Amniotic epithelial cell (primary cell): Measurements from ENCODE around the gene WDR88.
"Not testable (repeated sequence)": the region's sequence is repeated elsewhere in the genome, so short reads cannot be mapped to it uniquely, and the experiment has no call there.

Experiments used
- DNase-seq: peaks from one replicate; pipeline ENCODE4 v3.0.0-alpha.2; 2010; ENCODE audit warnings: low read depth

Gene WDR88

DNA sequence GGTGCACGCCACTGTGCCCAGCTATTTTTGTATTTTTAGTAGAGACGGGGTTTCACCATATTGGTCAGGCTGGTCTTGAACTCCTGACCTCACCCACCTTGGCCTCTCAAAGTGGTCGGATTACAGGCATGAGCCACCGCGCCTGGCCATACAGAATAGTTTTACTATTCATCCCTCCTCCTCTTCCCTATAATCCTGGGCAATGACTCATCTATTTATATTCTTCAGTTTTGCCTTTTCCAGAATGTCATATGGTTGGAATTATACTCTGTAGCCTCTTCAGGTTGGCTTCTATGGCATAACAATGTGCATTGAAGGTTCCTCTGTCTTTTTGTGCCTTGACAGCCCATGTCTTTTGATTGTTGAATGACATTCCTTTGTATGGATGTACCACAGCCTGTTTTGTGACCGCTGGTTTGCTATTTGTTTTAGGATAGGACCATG, 40.0 kb downstream of the WDR88 start:
- DNase-seq: peak; percentile 50

DNA sequence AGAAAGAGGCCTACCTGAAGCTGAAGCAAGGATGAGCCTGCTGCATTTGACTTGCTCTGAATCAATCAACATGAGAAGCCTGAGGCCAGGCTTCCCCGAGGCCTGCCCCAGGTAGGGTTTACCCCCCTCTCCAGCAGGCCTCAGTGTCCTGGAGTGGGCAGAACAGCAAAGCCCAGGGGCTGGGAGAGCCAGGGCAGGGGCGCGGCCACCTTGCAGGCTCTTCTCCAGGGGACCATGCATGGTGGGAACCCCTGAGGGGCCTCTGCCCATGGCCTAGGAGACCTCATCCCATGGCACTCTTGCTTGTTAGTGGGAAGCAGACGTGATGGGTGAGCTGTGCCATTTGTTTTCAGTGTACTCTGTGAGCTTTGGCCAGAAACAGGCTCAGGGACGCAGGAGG, 42.3 kb downstream of the WDR88 start:
- DNase-seq: no peak

- no peak for DNase-seq
These were observed 43.4 kb downstream of the WDR88 start for GRCh38 chr19:33175156-33175782.

DNA sequence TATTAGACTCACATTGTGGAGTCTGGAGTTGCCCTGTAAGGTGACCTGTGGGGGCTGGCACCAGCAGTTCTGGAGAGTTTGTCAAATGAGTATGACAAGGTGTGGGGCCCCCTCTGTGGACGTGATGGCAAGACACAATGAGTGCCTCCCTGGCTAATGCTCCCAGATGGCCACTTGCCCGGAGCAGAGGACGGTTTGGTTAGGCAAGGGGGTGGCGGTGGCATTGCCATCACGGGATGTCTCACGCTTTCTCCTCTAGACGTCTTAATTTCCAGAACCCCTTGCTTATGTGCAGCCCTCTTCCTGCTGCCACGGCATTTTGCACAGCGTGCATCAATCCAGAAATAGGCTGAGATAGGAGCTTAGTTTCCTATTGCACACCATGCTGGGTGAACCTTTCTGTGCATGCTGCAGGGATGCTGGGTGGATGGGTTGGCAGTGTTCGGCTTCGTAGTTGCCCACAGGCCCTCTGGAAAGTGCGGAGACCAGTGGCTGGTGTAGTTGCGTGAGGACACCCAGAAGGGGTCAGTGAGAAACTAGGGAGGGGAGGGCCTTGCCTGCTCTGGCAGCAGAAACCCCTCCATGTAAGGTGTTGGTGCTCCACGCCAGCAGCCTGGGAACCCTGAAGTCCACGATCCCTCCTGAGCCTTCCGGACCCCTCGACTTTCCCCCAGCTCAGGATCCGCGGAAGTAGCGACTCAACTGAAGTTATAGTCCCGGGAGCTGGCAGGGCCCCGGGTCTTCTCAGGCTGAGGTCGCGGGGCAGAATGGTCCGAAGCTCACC, 44.2 kb downstream of the WDR88 start:
- DNase-seq: peak; percentile 47

GRCh38 chr19:33176670-33177416, 44.9 kb downstream of the WDR88 start:
- DNase-seq: peak; percentile 98

- DNase-seq: no peak
These were observed 45.6 kb downstream of the WDR88 start for GRCh38 chr19:33177417-33177979.

DNA sequence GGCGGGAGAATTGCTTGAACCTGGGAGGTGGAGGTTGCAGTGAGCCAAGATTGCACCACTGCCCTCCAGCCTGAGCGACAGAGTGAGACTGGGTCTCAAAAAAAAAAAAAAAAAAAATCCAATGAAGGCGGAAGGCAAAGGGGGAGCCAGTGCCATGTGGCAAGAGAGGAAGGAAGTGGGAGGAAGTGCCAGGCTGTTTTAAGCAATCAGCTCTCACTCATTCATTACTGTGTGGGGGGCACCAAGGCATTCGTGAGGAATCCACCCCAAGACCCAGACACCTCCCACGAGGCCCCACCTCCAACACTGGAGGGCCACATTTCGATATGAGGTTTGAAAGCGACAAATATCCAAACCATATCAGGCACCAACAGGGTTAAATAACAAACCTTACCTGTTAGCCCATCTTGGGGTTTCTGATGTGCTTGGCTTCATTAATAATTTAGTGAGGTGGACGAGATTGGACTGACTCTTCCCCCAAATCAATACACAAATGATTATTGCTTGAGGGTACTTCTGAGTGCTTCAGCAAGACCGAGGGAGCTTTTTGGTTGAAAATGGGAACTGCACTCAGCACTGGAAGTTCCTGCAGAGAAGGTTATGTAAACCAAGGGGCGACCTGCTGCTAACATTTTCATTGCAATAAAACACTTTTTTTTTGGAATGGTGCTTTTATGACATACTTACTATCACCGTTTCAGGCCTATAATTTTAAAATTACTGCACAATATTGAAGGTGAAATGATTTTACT, 54.7 kb downstream of the WDR88 start:
- no peak for DNase-seq

- DNase-seq: no peak
These were observed 55.2 kb downstream of the WDR88 start for GRCh38 chr19:33187183-33187540.

DNA sequence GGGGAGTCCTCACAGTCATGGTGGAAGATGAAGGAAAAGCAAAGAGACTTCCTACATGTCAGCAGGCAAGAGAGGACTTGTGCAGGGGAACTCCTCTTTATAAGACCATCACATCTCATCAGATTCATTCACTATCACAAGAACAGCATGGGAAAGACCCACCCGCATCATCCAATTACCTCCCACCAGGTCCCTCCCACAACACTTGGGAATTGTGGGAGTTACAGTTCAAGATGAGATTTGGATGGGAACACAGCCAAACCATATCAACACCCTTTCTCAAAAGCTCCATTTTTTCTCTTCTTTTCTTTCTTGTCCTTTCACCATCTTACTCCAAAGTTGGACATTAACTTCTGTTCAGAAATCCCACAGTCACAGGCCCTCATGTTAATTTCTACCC, 57.5 kb downstream of the WDR88 start:
- no peak for DNase-seq

- not testable (repeated sequence) for DNase-seq
These were observed 59.2 kb downstream of the WDR88 start for GRCh38 chr19:33191092-33191491.

DNA sequence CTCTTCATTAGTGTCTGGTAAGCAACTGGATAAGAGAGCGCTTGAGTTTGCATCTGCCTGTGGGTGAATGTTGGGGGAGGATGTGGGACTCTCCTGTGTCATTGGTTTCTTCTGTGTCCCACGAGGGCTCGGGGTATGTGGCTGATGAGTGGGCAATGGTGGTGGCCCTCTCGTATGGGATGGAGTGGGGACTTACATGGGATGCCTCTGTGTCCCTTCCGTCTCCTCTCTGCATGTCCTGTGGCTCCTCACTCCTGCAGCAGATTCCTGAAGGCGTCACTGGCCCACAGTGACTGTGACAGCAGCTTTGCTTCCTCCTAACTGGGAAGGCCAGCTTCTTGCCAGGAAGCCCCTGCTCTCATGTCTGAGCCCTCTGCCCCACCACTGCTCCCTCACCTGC, 59.6 kb downstream of the WDR88 start:
- no peak for DNase-seq

DNA sequence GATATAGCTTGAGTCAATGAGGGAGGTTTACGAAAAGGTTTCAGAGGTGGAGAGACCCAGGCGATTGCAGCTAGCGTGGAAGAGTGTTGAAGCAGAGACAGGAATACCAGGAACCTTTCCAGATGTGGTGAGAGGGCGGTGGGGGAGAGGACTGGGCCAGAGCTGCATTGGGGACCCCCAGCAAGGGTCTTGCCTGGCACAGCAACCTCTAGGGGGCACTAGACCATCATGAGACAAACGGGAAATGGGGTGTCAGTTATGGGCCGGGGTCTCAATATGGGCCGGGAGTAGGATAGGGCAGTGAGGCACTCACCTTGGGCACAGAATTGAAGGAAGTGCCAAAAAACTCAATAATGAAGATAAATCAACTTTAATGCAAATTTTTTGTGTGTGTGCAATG, 60.1 kb downstream of the WDR88 start:
- DNase-seq: no peak

DNA sequence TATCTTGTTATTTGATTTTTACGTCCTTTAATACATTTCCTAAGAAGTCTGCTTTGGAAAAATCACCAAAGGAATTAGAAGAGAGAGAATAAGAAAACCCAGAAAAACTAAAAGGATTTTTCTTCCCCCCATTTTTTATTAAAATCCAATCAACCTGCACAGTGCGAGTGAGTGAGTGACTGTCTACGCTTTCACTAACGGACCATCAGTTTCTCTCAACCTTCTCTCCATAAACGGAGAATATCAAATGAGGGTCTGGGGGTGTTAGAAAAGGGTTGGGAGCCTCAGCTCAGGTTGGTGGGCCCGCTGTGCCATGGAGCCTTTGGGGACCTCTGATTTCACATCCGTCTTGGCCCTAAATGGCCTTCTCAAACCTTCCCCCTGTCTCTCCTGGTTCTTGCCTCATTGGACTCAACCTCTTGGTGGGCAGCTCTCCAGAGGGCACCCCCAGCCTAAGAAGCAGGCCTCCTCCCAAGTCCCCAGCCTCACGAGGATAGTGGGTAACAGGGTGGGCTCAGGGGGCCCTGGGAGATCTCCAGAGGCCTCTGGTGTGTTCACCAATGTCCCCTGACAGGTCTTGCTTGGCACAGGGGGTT, 61.5 kb downstream of the WDR88 start:
- DNase-seq: no peak

DNA sequence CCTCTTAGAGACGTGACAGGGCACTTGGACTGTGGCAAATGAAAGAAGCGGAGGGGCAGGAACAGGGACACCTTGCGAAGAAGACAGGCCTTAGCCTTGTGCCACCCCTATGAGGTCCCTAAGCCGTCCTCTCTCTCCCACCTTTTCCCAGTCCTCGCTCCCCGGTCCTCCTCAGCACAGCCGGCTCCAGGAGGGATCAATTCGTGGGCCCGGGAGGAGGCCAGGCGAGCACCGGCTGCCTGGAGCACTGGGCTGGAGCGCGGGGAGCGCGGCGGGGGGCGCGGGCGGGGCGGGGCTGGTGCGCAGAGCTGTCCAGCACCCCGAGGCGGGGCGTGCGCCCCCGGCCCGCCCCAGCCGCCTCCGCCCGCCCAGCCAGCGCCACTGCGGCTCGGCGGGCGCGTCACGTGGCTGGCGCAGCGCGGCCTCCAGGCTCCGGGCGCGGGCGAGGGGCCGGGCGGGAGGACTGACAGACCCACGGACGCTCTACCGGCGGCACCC, 62.0 kb downstream of the WDR88 start, which contains the start of gene LRP3:
Gene LRP3, plus strand, starts transcription at position 466 of the 498 bp plus-strand sequence. CDS start 456 bp downstream, outside the sequence.
- no peak for DNase-seq

DNA sequence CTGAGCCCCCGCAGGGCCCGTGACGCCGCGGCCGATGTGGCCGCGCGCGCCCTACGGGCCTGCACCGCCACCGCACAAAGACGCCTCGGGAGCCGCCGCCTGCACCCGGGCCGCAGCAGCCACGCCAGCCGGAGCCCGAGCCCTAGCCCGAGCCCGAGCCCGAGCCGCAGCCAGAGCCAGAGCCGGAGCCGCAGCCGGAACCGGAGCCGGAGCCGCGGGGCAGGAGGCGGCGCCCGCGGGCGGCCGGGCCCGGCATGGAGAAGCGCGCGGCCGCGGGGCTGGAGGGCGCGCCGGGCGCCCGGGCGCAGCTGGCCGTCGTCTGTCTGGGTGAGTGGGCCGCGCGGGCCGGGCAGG, 62.6 kb downstream of the WDR88 start:
- no peak for DNase-seq

DNA sequence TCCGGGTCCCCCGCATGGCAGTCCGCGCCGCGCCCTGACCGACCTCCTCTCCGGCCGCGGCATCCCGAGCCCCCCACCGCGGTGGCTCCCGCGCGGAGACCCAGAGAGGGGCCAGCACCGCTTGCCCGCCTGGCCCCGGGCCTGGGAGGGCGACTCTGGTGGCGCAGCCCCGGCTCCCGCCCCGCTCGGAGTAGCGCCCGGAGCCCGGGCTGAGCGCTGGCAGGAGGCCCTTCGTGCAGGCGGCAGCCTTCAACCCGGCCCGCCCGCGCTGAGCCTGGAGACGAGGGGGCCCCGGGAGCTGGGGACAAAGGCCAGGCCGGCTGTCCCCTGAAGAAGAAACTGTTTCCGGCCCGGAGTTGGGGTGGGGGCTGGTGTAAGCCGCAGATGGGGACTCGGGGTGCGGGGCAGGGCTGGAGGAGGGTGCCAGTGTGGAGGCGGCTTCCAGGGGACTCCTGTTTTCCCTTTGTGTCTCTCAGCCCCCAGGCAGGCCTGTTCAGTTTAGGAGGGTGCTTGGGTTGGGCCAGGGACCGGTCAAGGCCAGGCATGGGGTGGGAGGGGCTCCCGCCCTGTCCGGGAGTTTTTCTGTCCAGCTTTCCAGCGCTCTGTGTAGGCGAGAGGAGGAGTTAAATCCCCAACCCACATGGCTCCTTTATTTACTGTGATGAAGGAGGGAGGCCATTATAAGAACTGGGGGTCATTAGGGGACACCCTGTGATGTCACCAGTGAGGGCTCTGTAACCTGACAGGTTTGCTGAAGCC, 63.2 kb downstream of the WDR88 start:
- peak; percentile 26 for DNase-seq

- no peak for DNase-seq
These were observed 63.9 kb downstream of the WDR88 start for GRCh38 chr19:33195645-33196347.

GRCh38 chr19:33196446-33197193, 64.7 kb downstream of the WDR88 start:
- no peak for DNase-seq

- DNase-seq: no peak
These were observed 65.7 kb downstream of the WDR88 start for GRCh38 chr19:33197591-33198000.
